Lower lobe of right lung (tissue), 2 donors: ENCODE measurements around the gene PRRC2B. TPM values are rescaled to one million over a fixed set of nuclear protein-coding genes. Genes with fewer than 3 reads are reported as not detected.
"Not testable (repeated sequence)": the region's sequence is repeated elsewhere in the genome, so short reads cannot be mapped to it uniquely, and the experiment has no call there.

Source experiments
- ATAC-seq, 2 donors: fragments of 200-7000 bp; cut with Tn5 transposase; one replicate each; pipeline ENCODE4 v1.9.1; 2020 to 2022; ENCODE audit warnings: mild to moderate bottlenecking in 2 of 2, moderate library complexity in 2 of 2
- DNase-seq: peaks from one replicate; pipeline ENCODE4 v3.0.0-alpha.2; 2020
- H3K27ac ChIP-seq: fragments of 200-600 bp; one replicate; pipeline ENCODE4 v1.8.0; 2022
- H3K27me3 ChIP-seq: fragments of 200-600 bp; one replicate; pipeline ENCODE4 v1.8.0; 2022; ENCODE audit warnings: low read depth
- H3K36me3 ChIP-seq: fragments of 200-600 bp; one replicate; pipeline ENCODE4 v1.8.0; 2022; ENCODE audit warnings: mild to moderate bottlenecking
- H3K4me1 ChIP-seq: fragments of 200-600 bp; one replicate; pipeline ENCODE4 v1.8.0; 2022
- H3K4me3 ChIP-seq: fragments of 200-600 bp; one replicate; pipeline ENCODE4 v1.8.0; 2022; ENCODE audit warnings: mild to moderate bottlenecking
- H3K9me3 ChIP-seq: fragments of 200-600 bp; one replicate; pipeline ENCODE4 v1.8.0; 2022
- intact Hi-C: fragments of 100-400 bp; cut with DNase I; formaldehyde crosslinking; loops from one replicate; pipeline ENCODE4 v1.11.0; 2022
- total RNA-seq: library from RNA; stranded (reverse); fragmentation: NEBNext Ultra II Directional; extraction: Animal tissue kit (Norgen Biotek cat#: 25700); gene quantifications from one replicate; pipeline ENCODE4 v1.2.1, GENCODE V29; 2021
- TF ChIP-seq, protein P1 (sequence below): fragments of 200-600 bp; IDR thresholded peaks from one replicate; pipeline ENCODE4 v1.8.0; 2022; ENCODE audit warnings: antibody characterized with exemption, mild to moderate bottlenecking
- donor health status: DM: no; HTN: yes; CAD: no; lungs with severe emphysema.

PRRC2B gene
- total RNA-seq, 1 donor from 2014 or later, result 170 TPM

DNA sequence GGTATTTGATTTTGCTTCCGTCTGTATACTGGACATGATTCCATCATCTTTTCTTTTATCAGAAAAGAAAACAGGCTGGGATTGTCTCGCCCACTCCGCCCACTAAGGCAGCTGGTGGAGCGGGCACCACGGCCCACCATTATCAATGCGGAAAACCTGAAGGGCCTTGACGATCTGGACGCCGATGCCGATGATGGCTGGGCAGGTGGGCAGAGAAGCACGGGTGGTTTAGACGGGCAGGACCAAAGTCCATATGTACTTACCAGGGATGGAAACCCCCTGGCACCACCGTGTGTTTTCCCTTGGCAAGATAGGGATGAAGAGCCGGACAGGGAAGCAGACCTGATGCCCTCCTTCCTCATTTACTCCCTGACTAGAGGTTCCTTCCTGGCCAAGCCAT, 53.7 kb downstream of the PRRC2B start:
- H3K4me1 ChIP-seq, result no peaks in the 10 kb centered on the region
- intact Hi-C loops, result no loop called here
- no peak for DNase-seq
- peaks cover 95% of the 10 kb centered on the region for H3K36me3 ChIP-seq
- no peak overlapping the region for H3K27ac ChIP-seq
- no peak for ATAC-seq
- H3K4me3 ChIP-seq, result no peak overlapping the region
- TF ChIP-seq, protein P1, sequence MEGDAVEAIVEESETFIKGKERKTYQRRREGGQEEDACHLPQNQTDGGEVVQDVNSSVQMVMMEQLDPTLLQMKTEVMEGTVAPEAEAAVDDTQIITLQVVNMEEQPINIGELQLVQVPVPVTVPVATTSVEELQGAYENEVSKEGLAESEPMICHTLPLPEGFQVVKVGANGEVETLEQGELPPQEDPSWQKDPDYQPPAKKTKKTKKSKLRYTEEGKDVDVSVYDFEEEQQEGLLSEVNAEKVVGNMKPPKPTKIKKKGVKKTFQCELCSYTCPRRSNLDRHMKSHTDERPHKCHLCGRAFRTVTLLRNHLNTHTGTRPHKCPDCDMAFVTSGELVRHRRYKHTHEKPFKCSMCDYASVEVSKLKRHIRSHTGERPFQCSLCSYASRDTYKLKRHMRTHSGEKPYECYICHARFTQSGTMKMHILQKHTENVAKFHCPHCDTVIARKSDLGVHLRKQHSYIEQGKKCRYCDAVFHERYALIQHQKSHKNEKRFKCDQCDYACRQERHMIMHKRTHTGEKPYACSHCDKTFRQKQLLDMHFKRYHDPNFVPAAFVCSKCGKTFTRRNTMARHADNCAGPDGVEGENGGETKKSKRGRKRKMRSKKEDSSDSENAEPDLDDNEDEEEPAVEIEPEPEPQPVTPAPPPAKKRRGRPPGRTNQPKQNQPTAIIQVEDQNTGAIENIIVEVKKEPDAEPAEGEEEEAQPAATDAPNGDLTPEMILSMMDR, result no peak
- no peaks in the 10 kb centered on the region for H3K9me3 ChIP-seq
- H3K27me3 ChIP-seq, result no peaks in the 10 kb centered on the region

DNA sequence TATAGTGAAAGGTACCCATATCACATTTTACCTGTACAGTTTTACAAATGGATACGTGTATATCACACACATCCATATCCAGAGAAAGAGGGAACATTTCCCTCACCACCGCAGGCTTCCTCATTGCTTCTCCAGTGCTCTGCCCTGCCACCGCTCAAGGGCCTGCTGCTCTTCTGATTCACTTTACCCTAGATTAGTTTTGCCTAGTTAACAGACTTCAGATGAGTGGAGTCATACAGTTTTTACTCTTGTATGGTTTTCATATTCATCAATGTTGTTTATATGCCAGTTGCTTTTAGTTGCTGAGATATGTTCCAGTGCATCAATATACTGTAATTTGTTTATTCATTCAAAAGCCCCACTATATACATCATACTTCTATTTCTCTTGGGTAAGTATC, 54.9 kb downstream of the PRRC2B start:
- intact Hi-C loops, result no loop called here

DNA sequence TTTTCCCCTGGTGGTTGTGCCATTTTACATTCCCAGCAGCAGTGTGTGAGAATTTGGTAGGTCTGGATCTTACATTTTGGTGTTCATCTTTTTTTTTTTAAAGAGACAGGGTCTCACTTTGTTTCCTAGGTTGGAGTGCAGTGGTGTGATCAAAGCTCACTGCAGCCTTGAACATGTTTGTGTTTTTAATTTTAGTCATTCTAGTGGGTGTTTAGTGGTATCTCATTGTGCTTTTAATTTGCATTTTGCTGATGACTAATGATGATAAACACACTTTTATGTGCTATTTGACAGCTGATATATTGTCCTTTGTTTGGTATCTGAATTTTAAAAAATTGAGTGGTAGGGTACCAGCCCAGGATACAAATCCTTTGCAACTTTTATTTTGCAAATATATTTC, 55.4 kb downstream of the PRRC2B start:
- H3K4me1 ChIP-seq, result no peaks in the 10 kb centered on the region
- H3K4me3 ChIP-seq, result no peak overlapping the region
- no peak for DNase-seq
- peaks cover 97% of the 10 kb centered on the region for H3K36me3 ChIP-seq
- ATAC-seq, result no peak
- no peaks in the 10 kb centered on the region for H3K9me3 ChIP-seq
- H3K27ac ChIP-seq, result no peak overlapping the region
- H3K27me3 ChIP-seq, result no peaks in the 10 kb centered on the region
- TF ChIP-seq, protein P1, result no peak
- intact Hi-C loops, result no loop called here

More for the DNA sequence above, 54.9 kb downstream of the PRRC2B start:
- H3K27me3 ChIP-seq, result no peaks in the 10 kb centered on the region
- H3K9me3 ChIP-seq, result no peaks in the 10 kb centered on the region
- no peak overlapping the region for H3K4me3 ChIP-seq
- peaks cover 97% of the 10 kb centered on the region for H3K36me3 ChIP-seq
- H3K27ac ChIP-seq, result no peak overlapping the region
- H3K4me1 ChIP-seq, result no peaks in the 10 kb centered on the region
- ATAC-seq (no peak), DNase-seq (no peak)
- TF ChIP-seq, protein P1, result no peak

DNA sequence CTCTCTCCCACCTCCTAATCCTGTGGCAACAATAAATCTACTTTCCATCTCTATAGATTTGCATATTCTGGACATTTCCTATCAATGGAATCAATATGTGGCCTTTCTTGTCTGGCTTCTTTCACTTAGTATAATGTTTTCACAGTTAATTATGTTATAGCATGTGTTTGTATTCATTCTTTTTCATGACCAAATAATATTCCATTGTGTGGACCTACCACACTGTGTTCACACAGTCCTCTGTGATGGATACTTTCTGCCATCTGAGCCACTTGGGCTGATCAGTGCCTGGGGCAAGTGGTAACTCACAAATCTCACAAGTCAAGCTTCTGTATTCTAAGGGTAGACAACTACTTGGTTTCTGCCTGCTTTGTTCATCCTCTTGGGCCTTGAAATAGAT, 60.1 kb downstream of the PRRC2B start:
- H3K9me3 ChIP-seq, result no peaks in the 10 kb centered on the region
- TF ChIP-seq, protein P1, result no peak
- ATAC-seq, result no peak
- intact Hi-C loops, result no loop called here
- no peaks in the 10 kb centered on the region for H3K27me3 ChIP-seq
- H3K27ac ChIP-seq, result no peak overlapping the region
- peaks cover 97% of the 10 kb centered on the region for H3K36me3 ChIP-seq
- DNase-seq, result no peak
- no peaks in the 10 kb centered on the region for H3K4me1 ChIP-seq
- H3K4me3 ChIP-seq, result no peak overlapping the region

DNA sequence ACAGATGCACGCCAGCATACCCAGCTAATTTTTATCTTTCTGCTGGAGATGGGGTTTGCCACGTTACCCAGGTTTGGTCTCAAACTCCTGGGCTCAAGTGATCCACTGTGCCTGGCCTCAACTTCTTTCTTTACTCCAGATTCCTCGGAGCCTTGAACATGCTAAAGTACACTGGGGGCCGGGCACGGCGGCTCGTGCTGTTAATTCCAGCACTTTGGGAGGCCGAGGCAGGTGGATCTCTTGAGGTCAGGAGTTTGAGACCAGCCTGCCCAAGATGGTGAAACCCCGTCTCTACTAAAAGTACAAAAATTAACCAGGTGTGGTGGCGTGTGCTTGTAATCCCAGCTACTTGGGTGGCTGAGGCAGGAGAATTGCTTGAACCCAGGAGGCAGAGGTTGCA, 61.8 kb downstream of the PRRC2B start:
- peaks cover 97% of the 10 kb centered on the region for H3K36me3 ChIP-seq
- H3K27ac ChIP-seq, DNase-seq, H3K4me3 ChIP-seq, H3K9me3 ChIP-seq, ATAC-seq, intact Hi-C loops, H3K27me3 ChIP-seq, H3K4me1 ChIP-seq: not testable (repeated sequence)

DNA sequence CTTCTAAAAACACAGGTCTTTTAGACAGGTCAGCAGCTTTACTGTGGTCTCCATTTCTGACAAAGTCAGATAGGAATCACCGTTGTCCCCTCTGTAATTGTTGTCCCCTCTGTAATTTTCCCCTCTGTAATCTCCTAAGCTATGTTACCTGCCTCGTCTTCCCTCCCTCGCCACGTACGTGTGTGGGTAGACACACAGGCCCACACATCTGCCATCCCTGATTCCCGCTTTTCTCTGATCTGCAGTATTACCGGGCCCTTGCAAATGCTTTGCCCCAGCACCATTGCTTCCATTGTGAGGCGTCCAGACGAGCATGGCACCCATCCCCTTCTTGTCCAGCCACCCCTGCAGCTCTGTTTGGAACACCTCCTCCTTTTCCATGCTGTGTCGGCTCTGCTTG, 63.9 kb downstream of the PRRC2B start:
- DNase-seq (no peak), ATAC-seq (no peak)
- Histone ChIP-seq H3K27ac (no peak overlapping the region), H3K4me1 (no peaks in the 10 kb centered on the region), H3K27me3 (no peaks in the 10 kb centered on the region), H3K4me3 (no peak overlapping the region), H3K9me3 (no peaks in the 10 kb centered on the region), H3K36me3 (peaks cover 100% of the 10 kb centered on the region)
- intact Hi-C loops, result no loop called here
- TF ChIP-seq, protein P1, result no peak
